Articular chondrocyte of knee joint (primary cell): ENCODE data around the gene PMS2. TPM values are rescaled to one million over a fixed set of nuclear protein-coding genes. Genes with fewer than 3 reads are reported as not detected.

Experiments used
- small RNA-seq: library from RNA; depleted of rRNA; stranded (forward); fragments of <200 nt; gene quantifications from one replicate; pipeline ENCODE3, GENCODE V24; 2012
- total RNA-seq: library from RNA; depleted of rRNA; stranded (reverse); fragments of >200 nt; gene quantifications from 2 replicates; pipeline ENCODE4 v1.2.3, GENCODE V29; 2012

Gene PMS2, protein sequence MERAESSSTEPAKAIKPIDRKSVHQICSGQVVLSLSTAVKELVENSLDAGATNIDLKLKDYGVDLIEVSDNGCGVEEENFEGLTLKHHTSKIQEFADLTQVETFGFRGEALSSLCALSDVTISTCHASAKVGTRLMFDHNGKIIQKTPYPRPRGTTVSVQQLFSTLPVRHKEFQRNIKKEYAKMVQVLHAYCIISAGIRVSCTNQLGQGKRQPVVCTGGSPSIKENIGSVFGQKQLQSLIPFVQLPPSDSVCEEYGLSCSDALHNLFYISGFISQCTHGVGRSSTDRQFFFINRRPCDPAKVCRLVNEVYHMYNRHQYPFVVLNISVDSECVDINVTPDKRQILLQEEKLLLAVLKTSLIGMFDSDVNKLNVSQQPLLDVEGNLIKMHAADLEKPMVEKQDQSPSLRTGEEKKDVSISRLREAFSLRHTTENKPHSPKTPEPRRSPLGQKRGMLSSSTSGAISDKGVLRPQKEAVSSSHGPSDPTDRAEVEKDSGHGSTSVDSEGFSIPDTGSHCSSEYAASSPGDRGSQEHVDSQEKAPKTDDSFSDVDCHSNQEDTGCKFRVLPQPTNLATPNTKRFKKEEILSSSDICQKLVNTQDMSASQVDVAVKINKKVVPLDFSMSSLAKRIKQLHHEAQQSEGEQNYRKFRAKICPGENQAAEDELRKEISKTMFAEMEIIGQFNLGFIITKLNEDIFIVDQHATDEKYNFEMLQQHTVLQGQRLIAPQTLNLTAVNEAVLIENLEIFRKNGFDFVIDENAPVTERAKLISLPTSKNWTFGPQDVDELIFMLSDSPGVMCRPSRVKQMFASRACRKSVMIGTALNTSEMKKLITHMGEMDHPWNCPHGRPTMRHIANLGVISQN
- 25.5 and 28.1 TPM in 2 replicates for total RNA-seq

DNA sequence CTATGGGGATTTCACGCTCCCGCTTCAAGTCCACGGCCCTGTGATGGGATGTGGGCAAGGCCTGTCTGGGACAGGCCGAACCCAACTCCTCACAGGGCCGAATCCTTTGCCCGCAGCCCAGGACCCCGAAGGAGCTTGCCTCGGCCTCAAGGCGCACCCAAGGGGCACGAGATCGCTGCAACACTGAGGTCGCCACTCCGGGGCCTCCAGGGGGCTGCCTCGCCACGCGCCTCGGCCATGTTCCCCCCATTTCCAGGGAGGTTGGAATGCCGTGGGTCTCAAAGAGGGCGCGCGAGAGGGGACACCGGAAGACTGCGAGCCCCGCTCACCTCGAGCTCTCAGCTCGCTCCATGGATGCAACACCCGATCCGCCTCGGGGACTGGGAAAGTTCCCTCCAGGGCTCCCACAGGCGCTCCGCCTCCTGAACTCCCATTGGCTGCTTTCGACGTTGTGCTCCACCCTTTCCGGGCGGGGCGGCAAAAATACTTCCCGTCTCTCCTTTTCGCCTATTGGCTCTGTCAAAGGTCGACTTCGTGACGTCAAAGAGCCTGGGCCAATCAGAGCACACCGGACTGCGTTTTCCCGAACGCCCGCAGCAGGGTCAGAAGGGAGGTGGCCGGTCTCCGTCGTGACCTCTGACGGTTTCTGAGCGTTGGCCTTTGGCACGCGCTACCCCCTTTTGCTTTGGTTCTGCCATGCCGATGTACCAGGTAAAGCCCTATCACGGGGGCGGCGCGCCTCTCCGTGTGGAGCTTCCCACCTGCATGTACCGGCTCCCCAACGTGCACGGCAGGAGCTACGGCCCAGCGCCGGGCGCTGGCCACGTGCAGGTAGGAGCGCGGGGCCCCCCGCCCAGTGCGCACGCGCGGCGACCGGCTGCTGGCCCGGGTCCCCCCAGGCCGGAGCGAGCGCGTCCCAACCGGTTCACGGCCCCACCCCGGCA is at the start of gene PMS2, which contains the start of gene AIMP2:
PMS2 (minus strand) TSS at position 382 of the 944 bp plus-strand sequence; CDS start at position 352, 30 bp downstream.
AIMP2 (plus strand) TSS at position 605 of the 944 bp plus-strand sequence; CDS start at position 697, 92 bp downstream.

DNA sequence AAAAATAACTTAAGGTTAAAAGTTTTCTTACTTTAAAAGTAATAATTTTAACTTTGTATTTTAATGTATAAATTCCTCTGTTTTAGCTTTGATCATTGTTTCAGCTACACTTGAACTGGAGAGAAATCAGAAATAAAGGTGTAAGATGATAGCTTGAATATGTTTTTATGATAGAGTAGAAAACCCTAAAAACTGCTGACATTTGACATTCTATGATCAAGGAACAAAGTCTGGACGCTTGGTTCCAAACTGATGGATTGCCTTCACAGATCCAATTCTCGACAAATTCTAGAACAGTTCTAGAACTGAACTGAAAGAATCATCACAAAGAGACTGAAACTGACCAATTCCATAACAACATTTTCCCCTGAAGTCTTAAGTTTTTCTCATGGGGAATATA is 22.1 kb upstream of the PMS2 start, which contains the start of gene ANKRD61:
ANKRD61 (plus strand) TSS at position 389 of the 400 bp plus-strand sequence; CDS start at position 389, 0 bp downstream.

DNA sequence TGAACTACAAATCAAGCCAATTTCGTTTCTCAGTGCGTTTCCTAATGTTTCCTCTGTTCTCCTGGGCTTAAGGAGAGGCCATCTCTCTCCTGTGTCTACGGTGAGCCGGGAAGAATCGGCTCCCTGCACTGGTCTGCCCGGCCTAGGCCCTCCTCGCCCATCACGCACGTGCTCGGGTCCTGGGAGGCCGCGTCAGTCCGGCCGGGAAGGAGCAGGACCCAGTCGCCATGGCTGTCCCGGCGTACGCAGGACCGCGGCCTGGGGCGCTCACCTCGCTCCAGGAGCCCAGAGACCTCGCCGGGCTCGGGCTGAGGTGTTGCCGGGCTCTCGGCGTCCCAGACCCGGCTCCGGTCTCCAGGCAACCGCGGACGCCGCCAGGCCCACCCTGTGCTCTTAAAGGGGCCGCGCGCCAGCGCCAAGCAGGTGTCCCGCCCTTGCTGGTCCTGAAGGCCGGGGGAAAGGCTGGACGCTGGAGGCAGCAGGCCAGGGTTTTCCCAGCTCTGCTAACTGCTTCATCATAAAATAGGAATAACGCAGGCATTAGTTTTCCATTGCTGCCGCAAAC is 38.4 kb downstream of the PMS2 start, which contains the start of gene RSPH10B:
RSPH10B (minus strand) TSS at position 343 of the 565 bp plus-strand sequence. CDS start 3,573 bp downstream, outside the sequence.

Small RNA genes lying within 50 kb of the gene (small RNA-seq; reads per million reads assigned to genes)
- gene RF00019 (not detected), gene RNU6-218P (not detected), gene SNORA80D (5.5 reads per million, percentile 91 among the genes with 10 or more reads in this experiment)

Other genes with a start within 250 kb of the PMS2 start
- 52.8 and 57.0 TPM in 2 replicates for gene RNF216, start 227.4 kb downstream of the PMS2 start, total RNA-seq
- not detected in 2 replicates for gene OCM, start 128.3 kb downstream of the PMS2 start, total RNA-seq
- gene CCZ1, start 110.3 kb downstream of the PMS2 start, total RNA-seq, result 66.6 and 123 TPM in 2 replicates
- 0.11 and 0.13 TPM in 2 replicates for gene RSPH10B, start 38.4 kb downstream of the PMS2 start, total RNA-seq
- gene AIMP2, start 223 bp upstream of the PMS2 start, total RNA-seq, result 45.8 and 47.8 TPM in 2 replicates
- 0.11 TPM in 1 of 2 replicates, not detected in the other for gene ANKRD61, start 22.3 kb upstream of the PMS2 start, total RNA-seq
- gene EIF2AK1, start 50.1 kb upstream of the PMS2 start, total RNA-seq, result 105 and 165 TPM in 2 replicates
- 7.2 and 8.9 TPM in 2 replicates for gene USP42, start 95.9 kb upstream of the PMS2 start, total RNA-seq